ENCODE measurements around the gene SLC25A39. TPM values are rescaled to one million over a fixed set of nuclear protein-coding genes. Genes with fewer than 3 reads are reported as not detected.
A peak's percentile ranks its signal among the peaks of the same experiment; 100 is the strongest.
"Not testable (repeated sequence)": the region's sequence is repeated elsewhere in the genome, so short reads cannot be mapped to it uniquely, and the experiment has no call there.

SLC25A39 gene
- total RNA-seq, 2 donors from 2014 or later, result 116 to 132 TPM

DNA sequence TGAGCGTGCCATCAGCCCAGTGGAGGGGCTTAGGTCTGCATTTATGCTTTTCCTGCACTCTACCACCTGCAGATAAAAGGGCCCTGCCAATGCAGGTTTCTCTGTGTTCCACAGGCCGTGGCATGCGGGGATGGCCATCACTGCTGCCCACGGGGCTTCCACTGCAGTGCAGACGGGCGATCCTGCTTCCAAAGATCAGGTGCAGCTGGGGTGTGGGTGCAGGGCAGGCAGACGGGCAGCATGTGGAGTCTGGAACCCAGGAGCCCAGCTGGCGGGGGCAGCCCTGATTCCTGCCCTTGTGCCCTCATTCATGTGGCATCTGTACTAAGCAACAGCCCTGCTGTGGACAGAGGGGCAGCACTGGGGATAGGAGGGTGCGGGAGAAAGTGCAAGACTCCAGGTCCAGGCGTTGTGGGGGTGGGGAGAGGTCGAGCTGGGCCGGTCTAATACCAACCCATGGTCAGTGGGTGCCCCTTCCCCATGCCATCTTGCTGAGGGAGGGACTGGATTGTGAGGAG, 25.0 kb upstream of the SLC25A39 start:
- Histone ChIP-seq H3K36me3 (peaks cover 5 to 10% of the 10 kb centered on the region in 2 donors), H3K4me3 (no peak overlapping the region), H3K27me3 (replicated peaks; ENCODE audit: insufficient read depth) (no peaks in the 10 kb centered on the region), H3K27ac (no peak overlapping the region), H3K9me3 (no peaks in the 10 kb centered on the region), H3K4me1 (replicated peaks) (no peaks in the 10 kb centered on the region)
- intact Hi-C loops (cut with DNase I), result loop anchor here (5.0 kb wide), 1 partner anchor 137 kb away; no protein-coding TSS in a partner anchor
- TF ChIP-seq POLR2AphosphoS5 (IDR thresholded peaks at IDR 0.05) (no peak), CTCF (IDR thresholded peaks at IDR 0.05) (no peak), POLR2A (IDR thresholded peaks at IDR 0.05) (no peak)
- DNase-seq (ENCODE audit: low spot score), result no peak
- 88% methylated on average over 12 of the region's 12 CpGs for WGBS

DNA sequence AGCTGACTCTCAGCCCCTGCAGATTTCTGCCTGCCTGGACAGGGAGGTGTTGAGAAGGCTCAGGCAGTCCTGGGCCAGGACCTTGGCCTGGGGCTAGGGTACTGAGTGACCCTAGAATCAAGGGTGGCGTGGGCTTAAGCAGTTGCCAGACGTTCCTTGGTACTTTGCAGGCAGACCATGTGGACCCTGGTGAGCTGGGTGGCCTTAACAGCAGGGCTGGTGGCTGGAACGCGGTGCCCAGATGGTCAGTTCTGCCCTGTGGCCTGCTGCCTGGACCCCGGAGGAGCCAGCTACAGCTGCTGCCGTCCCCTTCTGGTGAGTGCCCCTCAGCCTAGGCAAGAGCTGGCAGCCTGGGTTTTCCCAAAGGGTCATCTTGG, 24.4 kb upstream of the SLC25A39 start:
- Histone ChIP-seq H3K36me3 (peaks cover 5 to 10% of the 10 kb centered on the region in 2 donors), H3K27ac (no peak overlapping the region), H3K27me3 (replicated peaks; ENCODE audit: insufficient read depth) (no peaks in the 10 kb centered on the region), H3K4me1 (replicated peaks) (no peaks in the 10 kb centered on the region), H3K9me3 (no peaks in the 10 kb centered on the region), H3K4me3 (no peak overlapping the region)
- DNase-seq (ENCODE audit: low spot score), result no peak
- intact Hi-C loops (cut with DNase I), result loop anchor here (5.0 kb wide), 1 partner anchor 137 kb away; no protein-coding TSS in a partner anchor
- no peak for TF ChIP-seq CTCF (IDR thresholded peaks at IDR 0.05)
- TF ChIP-seq POLR2AphosphoS5 (IDR thresholded peaks at IDR 0.05), result no peak
- no peak for TF ChIP-seq POLR2A (IDR thresholded peaks at IDR 0.05)
- 70% methylated on average over 4 of the region's 6 CpGs for WGBS

- intact Hi-C loops (cut with DNase I), result loop anchor here (5.0 kb wide), 1 partner anchor 136 kb away; no protein-coding TSS in a partner anchor
- Histone ChIP-seq H3K27me3 (replicated peaks; ENCODE audit: insufficient read depth) (no peaks in the 10 kb centered on the region), H3K4me1 (replicated peaks) (no peaks in the 10 kb centered on the region), H3K36me3 (peaks cover 5 to 10% of the 10 kb centered on the region in 2 donors), H3K27ac (no peak overlapping the region), H3K4me3 (no peak overlapping the region), H3K9me3 (no peaks in the 10 kb centered on the region)
- 49% methylated on average over 9 of the region's 9 CpGs for WGBS
- DNase-seq (ENCODE audit: low spot score), result peak; percentile 47
- TF ChIP-seq CTCF (IDR thresholded peaks at IDR 0.05) (no peak), POLR2AphosphoS5 (IDR thresholded peaks at IDR 0.05) (peak; percentile 15), POLR2A (IDR thresholded peaks at IDR 0.05) (no peak)
Observed at GRCh38 chr17:44348234-44348987, 23.8 kb upstream of the SLC25A39 start.

DNA sequence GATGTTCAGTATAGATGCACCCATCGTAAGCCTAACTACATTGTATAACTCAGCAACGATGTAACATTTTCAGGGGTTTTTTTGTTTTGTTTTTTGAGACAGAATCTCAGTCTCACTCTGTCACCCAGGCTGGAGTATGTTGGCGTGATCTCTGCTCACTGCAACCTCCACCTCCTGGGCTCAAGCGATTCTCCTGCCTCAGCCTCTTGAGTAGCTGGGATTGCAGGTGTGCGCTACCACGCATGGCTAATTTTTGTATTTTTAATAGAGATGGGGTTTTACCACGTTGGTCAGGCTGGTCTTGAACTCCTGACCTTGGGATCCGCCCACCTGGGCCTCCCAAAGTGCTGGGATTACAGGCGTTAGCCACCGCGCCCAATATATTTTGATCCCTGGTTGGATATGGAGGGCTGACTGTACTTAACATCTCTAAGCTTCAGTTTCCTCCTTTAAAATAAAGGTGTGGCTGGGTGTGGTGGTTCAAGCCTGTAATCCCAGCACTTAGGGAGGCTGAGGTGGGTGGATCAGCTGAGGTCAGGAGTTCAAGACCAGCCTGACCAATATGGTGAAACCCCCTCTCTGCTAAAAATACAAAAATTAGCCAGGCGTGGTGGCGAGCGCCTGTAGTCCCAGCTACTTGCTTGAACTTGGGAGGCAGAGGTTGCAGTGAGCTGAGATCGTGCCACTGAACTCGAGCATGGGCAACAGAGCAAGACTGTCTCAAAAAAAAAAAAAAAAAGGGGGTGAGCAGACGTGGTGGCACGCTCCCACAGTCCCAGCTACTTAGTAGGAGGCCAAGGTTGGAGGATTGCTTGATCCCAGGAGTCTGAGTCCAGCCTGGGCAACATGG, 22.8 kb upstream of the SLC25A39 start:
- H3K27ac ChIP-seq, result not testable (repeated sequence)

More for the DNA sequence above, 22.8 kb upstream of the SLC25A39 start:
- H3K9me3 ChIP-seq; H3K27me3 ChIP-seq (replicated peaks; ENCODE audit: insufficient read depth); H3K4me3 ChIP-seq; DNase-seq (ENCODE audit: low spot score); H3K4me1 ChIP-seq (replicated peaks): not testable (repeated sequence)
- WGBS, result 85% methylated on average over 18 of the region's 18 CpGs
- intact Hi-C loops (cut with DNase I), result loop anchor here (5.0 kb wide), 1 partner anchor 135 kb away; no protein-coding TSS in a partner anchor
- peaks cover 5 to 10% of the 10 kb centered on the region in 2 donors for H3K36me3 ChIP-seq
